Hematopoietic multipotent progenitor cell treated with erythropoietin and hydrocortisone succinate and interleukin-3 and kit ligand, for 8 days (in vitro differentiated cells): ENCODE measurements around the gene TMBIM1.
"Not testable (repeated sequence)": the region's sequence is repeated elsewhere in the genome, so short reads cannot be mapped to it uniquely, and the experiment has no call there.

ENCODE experiments used
- DNase-seq: peaks from one replicate; pipeline ENCODE4 v3.0.0-alpha.2; 2015

TMBIM1 gene

DNA sequence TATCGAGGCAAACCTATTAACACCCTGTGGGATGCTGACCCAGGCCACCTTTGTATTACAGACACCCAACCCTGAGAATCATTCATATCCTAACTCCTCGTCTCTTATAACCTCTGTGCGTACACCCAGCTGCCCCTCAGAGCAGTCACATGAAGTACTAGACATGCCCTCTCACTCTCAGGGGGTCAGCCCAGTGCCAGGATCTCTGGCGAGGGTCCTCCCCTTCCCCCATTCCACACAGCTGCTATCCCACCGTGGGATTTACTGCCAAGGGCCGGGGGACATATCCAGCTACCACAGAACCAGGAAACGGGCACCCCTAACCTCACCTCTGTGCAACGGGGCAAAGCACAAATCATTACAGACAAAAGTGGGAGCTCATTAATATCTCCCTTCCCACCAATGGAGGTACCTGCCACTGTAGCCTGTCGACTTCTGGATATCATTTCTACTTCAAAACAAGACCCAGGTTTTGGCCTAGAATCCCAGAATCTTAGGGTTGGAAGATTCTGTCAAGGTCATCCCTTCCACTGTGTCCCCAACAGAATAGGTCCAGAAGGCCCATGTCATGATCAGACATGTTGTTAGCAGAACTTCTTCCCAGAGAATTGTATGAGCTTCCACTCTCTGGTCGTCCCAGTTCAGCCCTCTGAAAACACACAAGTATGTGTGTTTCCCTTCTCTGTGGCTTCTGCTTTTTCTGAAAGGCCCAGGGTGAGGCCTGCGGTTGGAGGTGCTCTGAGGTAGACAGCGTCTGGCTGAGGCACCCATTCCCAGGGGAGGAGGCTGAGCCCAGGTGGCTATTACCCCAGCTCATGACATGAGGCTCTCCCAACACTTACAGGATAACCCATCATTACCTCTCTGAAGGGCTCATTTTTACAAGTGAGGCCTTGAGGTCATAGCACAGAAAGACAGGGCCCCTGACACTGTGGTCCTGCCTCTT, 1.7 kb downstream of the TMBIM1 start:
- peak; percentile 33 for DNase-seq

DNA sequence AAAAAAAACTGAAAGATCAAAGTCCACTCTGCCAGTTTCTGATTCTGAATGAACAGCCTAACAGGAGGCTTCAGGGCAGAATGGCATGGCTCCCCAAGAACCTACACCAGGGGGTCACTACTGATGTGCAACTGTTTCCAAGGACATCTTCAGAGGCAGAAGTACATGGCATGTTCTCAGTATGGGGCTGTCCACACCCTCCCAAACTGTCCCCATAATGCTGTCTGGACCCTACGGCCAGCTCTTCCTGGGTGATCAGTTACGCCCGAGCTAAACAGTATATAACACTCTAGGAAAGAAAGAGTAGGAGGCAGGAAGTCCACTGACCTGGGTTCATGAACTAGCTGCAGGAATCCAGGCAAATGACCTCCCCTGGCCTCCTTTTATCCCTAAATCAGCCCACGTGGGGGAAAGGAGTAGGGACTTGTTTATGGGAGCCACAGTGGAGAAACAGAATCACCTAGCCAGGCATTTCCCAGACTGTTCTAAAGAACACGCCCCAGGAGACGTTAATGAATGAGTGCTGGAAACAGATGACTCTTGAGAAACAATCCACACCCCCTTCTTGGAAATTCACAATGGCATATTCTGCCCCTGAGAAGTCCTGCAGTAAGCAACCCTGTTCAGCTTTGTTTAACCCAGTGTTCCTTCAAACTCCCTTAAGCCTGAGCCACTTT, 2.5 kb downstream of the TMBIM1 start:
- DNase-seq, result peak; percentile 79

DNA sequence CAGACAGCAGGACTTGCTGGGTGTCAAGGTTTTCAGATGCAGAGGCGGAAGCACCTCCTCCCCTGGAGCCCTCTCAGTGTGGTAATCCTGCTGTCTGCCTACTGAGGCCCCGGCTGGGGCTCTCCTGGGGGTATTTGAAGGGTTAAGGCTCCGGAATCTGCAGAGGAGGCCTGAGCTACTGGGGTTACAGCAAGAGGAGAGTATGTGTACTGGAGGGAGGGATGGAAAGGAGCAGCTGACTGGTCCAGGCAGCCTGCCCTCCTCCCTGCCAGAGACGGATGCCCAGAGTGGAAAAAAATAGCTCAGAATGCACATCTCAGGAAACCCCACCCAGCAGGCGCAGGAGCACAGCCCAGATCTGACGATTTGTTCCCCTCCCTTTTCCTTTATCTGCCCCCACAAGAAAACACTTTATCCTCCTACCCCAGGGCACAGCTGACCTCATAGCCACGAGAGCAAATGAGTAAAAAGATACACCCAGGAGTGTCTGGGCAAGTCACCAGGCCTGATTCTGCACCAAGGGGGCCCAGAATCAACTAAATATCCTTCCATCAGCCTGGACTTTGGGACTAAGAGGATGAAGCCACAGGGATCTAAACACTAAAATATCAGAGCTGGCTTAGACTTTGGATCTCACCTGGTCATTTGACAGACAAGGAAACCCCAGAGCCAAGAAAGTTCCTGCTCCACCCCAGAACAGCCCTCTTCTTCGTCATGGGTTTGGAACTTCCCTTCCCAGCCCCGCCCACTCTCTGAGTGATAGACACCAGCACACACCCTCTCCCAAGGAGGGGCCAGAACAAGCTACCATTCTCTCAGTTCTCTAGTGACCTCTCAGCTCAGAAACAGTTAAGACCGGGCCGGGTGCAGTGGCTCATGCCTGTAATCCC, 5.5 kb downstream of the TMBIM1 start:
- DNase-seq, result peak; percentile 100

DNA sequence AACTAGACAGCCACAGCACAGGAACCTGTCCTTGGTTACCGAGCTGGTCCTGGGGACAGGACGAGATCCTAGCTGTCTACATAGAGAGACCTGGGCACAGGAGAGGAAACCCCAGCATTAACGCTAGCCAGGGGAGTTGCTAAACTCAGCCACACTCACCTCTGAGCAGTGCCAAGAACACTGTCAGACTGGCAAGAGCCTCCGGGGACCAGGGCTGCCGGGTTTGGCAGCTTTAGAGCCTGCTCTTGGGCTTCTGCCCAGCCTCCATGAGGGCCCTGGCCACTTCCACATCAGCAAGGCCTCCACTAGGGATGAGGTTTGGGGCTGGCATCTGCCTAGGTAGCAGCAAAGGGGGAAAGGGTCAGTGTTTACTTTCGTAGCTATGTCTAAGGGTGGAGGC, 6.7 kb downstream of the TMBIM1 start:
- DNase-seq, result no peak

DNA sequence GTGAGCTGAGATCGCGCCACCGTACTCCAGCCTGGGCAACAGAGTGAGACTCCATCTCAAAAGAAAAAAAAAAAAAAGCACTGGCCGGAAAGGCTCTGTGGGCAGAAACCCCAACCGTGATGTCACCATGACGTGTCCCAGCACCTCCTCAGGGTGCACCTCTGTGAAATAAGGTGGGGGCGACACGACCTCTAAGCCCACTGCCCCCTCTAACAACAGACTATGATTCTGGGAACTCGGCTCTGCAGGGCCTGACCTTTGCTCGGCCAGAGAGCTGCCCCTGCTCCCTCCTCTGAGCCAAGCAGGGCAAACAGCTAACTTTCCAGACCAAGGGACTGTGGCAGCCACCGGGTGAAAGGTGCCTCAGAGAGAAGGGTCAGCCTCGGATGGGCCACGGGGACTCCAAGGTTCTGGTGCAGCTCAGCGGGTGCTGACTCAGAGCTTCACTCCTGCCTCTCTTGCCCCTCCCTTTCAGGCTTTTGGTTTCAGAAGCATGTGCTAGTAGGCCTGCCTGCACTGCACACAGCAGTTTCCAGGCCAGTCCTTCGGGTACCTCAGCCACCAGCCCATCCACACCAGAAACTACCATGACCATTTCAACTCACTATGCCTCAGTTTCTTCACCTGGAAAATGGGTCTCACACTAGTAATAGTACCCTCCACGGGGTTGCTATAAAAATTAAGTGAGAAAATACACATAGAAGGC, 8.0 kb downstream of the TMBIM1 start:
- peak; percentile 70 for DNase-seq

DNA sequence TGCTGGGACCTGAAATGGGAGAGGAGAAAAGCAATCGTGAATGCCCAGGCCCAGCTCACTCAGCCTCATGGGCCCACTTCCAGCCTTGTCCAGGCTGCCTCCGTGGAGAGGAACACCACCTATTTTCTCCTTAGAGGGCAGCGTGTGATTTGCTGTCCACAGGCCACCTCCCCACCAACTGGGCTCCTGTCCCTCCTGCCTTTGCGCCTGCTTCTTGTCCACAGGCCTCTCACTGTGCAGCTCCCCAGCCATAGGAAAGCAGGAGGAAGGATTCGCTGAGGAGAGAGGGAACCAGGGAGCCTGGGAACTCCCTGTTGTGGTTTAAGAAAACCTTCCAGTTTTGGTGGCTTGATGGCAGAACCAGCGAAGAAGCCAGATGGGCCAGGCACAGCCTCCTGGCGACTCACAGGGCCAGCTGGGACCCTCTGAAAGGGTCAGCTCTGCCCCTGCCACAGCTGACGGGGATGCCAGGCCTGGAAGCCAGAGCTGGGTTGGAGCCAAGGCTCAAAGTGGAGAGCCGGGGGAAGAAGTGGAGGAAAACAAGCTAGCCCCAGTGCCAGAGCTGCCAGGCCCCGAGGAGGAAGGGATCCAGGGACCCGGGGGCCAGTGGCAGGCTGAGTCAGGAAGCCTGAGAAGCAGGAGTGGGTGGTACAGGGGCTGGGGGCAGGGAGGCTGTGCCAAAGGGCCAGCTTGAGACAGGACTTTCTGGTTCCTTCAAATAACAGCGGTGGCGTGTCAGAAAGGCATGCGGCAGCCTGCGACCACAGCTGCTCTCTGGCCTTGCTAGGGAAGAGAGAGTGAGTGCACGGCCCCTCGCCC, 9.9 kb downstream of the TMBIM1 start:
- no peak for DNase-seq

DNA sequence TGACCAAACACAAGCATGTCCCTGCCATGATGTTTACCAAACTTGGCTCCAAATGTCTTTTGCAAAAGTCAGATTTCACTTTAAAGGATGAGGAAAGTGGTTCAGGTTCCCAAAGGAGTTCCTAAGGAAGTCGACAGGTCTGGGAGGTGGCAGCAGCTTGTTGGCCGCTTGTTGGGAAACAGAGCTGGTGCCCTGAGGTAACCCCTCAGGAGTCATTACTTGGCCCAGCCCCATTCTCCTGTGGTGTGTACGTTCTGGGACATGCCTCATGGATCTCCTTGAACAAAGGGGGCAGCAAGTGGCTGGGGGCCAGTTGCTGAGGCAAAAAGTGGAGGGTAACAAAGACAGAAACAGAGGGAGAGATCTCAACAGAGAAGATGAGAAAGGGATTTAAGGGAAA, 10.9 kb downstream of the TMBIM1 start:
- no peak for DNase-seq

DNA sequence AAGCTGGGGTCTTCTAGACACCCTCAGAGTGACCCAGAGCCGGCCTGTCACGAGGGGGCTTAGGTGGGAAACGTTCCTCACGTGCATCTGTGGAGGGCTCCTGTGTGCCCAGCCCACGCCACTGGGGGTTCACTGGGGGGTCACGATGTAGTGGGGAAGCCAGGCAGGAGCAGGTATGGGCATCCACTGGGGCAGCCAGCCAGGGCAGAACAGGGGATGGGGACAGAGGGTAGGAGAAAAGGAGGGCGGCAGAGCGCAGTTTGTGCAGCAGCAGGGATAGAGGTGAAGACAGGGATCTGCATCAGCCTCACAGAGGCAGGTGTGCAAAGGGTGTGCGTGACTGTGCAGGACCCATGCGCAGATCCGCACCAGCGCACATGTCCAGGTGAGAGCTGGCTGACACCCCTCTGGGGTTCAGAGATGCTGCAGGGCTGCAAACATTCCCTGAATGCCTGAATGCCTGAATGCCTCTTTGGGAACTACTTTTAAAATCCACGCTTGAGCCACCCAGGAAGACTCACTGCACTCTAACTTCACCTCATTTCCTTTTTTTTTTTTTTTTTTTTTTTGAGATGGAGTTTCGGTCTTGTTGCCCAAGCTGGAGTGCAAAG, 11.9 kb downstream of the TMBIM1 start:
- DNase-seq, result no peak

DNA sequence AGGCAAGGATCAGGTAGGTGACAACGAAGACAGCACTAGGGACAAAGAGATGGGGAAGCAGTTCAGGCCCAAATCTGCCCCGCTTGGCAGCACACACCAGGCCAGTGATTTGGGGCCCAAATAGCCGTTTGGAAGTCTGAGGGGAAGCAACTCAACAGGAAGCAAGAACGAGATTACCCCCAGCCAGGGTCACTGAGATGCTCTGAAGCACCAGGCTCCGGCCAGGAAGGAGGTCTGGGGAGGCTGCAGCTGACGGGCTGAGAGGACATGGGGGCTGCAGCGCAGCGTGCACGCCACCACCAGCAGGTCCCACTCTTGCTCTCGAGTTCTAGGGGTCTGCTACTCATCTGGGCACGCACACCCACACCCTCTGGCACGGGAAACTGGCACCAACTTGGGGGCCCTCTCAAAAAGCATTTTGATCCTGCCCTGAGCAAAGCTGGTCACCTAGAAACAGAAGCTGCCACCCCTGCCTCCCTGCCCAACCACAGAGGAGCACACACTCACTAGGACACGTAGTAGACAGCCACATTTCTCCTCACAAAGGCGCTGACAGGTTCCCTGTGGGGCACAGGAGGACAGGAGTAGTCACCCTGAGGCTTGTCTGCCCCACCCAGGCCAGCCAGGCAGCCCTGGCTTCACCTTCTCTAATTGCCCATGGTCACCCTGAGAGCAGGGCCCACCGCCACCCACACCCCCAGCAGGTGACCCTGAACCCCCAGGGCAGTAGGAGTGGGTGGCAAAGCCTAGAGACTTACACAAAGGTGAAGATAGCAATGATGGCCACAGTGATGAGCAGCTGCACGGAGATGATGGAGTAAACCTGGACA, 13.6 kb downstream of the TMBIM1 start:
- no peak for DNase-seq

DNA sequence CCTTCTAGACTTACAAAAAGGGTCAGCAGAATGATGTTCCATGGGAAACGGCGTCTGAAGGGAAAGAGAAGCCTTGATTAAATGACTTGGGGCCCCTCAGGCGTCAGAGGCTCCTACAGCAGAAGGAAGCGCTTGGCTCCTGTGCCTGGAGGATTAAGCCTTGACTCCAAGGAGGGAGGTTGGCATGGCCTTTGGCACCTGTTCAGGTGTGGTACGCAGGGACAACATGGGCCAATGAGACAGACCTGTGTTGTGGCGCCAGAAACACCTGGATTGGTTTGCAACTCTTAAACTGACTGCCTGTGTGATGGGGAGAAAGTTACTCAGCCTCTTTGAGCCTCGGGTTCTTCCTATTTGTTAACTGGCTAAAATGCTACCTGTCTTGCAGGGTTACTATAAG, 14.4 kb downstream of the TMBIM1 start:
- DNase-seq, result no peak

DNA sequence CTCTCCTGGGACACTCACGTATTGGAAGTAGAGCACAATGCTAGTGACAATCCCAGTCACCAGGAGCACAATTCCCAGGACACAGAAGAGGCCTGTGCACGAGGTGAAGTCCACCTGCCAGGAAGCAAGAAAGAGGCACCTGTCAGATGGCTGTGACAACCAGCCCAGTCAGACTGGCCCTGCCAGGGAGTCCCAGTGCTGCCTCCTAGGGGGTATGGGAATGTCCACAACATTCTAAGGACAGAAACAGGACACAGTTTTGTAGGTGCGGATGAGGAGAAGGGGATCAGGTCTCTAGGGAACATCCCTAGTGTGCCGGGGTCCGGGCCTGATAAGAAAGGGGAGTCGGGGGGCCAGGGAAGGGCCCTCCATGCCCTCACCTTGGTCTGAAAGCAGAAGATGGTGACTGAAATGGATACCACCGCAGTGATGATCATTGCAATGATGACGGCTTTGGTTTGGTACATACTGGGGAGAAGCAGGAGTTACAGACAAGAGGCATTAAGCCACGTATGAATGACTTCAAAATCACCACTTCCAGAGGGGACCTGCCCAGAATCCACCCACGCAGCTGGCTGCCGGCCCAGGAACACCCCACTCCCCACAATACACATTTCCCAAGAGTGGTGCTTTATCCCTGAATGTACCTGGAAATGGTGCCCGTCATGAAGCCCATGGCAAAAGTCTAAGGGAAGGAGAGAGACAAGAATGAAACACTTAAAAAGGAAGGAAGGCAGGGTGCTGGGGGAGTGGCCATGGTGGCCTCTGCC, 15.1 kb downstream of the TMBIM1 start:
- DNase-seq, result no peak

DNA sequence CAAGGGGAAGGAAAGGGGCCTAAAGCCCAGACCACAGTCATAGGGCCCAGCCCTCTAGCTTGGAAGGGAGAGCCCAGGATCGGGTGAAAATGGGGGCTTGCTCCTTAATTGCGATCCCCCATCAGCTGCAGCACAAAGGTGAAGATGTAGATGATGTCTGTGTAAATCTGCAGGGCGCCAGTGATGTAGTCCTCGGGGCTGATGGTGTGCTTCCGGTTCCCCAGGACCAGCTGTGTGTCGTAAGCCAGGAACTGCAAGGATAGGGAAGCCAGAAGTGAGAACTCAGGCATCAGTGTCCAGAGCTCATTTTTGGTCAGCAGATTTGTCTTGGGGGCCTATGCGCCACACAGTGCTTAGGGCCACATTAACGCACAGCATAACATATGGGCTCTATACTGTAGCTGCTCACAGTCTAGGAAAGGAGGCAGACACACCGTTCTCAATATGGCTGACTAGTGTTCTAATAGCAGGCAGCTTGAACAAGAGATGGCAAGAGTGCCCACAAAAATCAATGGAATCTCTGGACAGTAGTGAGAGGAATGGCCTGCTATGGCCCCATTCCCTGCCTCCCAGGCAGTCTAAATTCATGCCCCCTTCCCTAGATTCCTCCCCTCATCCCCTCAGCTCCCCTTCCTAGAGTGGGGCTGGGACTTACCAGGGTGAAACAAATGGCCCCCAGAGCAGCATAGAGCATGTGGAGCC, 16.8 kb downstream of the TMBIM1 start:
- DNase-seq, result no peak

DNA sequence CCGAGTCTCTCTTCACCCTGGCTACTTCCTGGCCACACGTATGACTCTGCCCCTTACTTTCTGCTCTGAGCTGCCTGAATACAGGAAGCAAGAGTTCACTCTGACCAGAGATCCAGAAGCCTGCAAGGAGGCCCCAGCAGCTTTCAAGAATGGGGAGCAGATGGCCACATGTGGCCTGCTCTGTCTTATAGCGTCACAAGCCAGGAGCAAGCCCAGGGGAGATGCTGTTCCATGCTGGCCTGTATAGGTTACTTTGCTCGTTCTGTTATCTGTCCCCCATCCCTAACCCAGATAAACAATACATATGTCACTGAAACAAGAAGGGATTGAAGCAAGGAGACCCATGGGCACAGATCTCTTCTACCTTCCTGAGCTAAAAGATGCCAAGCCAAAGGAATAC, 17.7 kb downstream of the TMBIM1 start:
- no peak for DNase-seq

DNA sequence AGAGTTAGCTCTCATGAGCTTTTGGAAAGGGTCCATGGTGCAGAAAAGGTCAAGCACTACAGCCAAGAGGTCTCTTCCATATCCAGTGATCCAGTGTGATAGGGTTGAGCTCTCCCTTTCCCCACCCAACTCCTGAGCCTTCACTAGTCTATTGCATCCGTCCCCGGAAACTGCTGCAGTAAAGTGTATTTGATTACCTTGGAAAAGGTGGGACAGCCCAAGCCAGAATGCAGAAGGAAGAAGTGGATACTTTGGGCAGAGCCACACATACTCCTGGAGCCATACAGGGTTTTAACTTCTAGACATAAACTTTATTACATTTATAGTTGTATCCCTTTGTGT, 18.4 kb downstream of the TMBIM1 start:
- no peak for DNase-seq

DNA sequence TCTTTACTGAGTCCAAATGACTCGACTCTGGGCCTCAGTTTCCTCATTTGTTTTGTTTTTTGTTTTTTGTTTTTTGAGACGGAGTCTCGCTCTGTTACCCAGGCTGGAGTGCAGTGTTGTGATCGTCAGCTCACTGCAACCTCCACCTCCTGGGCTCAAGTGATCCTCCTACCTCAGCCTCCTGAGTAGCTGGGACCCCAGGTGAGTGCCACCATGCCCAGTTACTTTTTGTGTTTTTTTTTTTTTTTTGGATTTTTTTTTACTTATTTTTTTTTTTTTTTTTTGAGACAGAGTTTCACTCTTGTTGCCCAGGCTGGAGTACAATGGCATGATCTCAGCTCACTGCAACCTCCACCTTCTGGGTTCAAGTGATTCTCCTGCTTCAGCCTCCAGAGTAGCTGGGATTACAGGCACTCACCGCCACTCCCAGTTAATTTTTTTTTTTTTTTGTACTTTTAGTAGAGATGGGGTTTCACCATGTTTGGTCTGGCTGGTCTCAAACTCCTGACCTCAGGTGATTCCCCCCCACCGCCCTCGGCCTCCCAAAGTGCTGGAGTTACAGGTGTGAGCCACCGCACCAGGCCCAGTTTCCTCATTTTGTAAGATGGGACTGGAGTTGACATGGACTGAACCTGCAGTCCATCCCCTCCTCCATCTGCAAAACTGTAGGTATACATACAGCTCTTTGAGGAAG, 18.9 kb downstream of the TMBIM1 start:
- not testable (repeated sequence) for DNase-seq

DNA sequence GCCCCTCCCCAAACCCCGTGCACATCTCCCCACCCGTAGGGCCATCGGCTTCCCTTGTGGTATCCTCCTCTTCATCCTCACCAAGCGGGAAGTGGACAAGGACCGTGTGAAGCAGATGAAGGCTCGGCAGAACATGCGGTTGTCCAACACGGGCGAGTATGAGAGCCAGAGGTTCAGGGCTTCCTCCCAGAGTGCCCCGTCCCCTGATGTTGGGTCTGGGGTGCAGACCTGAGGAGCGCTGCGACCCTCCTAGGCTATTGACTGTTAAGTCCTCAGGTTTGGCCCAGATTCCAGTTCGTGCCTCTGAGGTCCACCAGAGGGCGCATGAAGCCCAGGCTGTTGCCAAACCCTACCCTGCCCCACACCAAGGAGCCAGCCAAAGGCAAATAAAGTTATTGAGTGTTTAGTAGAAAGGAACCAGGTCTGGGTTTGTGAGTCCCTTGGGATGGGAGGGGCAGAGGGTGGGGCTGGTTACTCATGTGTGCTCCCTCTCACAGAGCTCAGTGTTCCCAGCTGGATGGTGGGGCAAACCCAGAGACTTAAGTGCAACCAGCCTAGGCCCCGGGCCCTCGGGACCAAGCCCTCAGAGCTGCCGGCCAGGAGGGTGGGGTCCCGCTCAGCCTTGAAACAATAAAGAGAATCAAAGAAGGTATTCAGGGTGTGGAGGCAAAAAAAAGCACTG, 19.6 kb downstream of the TMBIM1 start:
- peak; percentile 94 for DNase-seq

DNA sequence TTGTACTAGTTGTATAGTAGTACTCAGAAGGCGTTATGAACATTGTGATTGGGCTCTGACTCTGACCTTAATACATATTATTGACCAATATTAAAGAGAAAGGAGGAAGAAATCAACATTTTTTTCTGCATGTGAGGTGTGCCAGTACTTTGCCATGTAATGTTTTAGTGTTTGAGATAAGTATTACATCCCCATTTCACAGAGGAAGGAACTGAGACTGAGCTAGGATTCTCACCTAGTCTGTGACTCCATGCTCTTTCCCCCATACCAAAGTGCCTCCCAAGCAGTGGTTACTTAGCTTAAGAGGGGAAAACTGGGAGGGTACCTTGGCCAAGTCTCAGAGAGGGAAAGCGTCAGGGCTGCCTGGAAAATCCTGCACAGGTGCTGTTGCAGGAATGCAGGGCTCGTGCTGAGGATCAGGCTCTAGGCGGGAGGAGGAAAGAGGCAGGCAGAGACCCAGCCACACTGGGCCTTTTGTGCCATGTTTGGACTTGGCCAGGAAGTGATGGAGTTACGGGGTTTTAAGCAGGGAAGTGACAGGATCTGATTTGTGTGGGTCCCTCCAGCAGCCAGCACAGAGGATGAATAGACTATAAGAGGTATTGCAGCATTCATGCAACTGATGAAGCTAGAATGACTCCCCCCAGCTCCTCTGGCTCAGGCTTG, 20.3 kb downstream of the TMBIM1 start:
- peak; percentile 18 for DNase-seq
